PC-3 (cell line): ENCODE results near the gene ZNF253.

Source experiments
- CTCF ChIP-seq: fragments of 300-600 bp; sonication (generic); conservative IDR thresholded peaks from 2 replicates; pipeline ENCODE4 v1.5.1; 2017; ENCODE audit warnings: antibody characterized with exemption, low read depth, mild to moderate bottlenecking, low read length
- EZH2 ChIP-seq: fragments of 300-600 bp; sonication (generic); IDR thresholded peaks from one replicate; pipeline ENCODE4 v1.6.1; 2017; ENCODE audit warnings: antibody characterized with exemption, mild to moderate bottlenecking, low read length; ENCODE audit not compliant: unreplicated experiment

DNA sequence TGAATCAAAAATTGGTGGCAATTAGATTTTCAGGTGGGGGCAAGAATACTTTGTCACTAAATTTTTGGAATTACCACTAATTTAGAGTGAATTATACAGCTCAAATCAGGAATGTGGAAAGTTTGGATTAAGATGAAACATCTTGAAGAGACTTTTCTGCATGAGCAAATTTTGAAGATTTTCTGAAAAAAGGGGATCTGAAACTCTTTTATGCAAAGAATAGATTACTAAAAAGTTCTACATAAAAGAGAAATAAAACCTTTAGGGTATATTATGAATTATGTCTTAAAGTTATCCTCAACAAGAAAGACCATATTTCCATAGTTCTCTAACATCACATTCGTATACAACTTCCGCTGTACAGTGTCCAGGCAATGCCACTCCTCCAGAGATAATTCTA is 71.7 kb downstream of the ZNF253 start:
- TF ChIP-seq CTCF (no peak), EZH2 (no peak)
